ENCODE measurements around the gene C16orf96. TPM values are rescaled to one million over a fixed set of nuclear protein-coding genes. Genes with fewer than 3 reads are reported as not detected.
A peak's percentile ranks its signal among the peaks of the same experiment; 100 is the strongest.

Gene C16orf96
- total RNA-seq = 0.53 TPM
- polyA plus RNA-seq (ENCODE audit: insufficient read depth in 1 of 8, insufficient read length in 8 of 8, low replicate concordance in 1 of 8) = under 1 TPM; 0.29 to 0.91 (median 0.54) TPM
- long read RNA-seq, donor 1 = 0 reads
- long read RNA-seq, donor 2 = 0 reads
- long read RNA-seq, donor 3 = 0 reads
- long read RNA-seq, donor 4 = 0 reads
- long read RNA-seq, donor 5 = 0 reads
- long read RNA-seq, donor 6 = 0 reads
- long read RNA-seq, donor 7 = 0 reads
- long read RNA-seq, donor 8 = 0 reads
- long read RNA-seq, donor 9 = 0 reads
- long read RNA-seq, donor 10 = 0 reads
- long read RNA-seq, donor 11 = 0 reads

- H3K27ac ChIP-seq (ENCODE audit: low read length) = no peak within 1 kb of the TSS
- no peaks in the 10 kb centered on the region for H3K36me3 ChIP-seq (ENCODE audit: control insufficient read depth, insufficient read depth, low read length)
- no peak within 1 kb of the TSS for H3K4me3 ChIP-seq (ENCODE audit: low read length)
- H3K27me3 ChIP-seq (ENCODE audit: control insufficient read depth, insufficient read depth, low read length) = no peaks in the 10 kb centered on the region
- no peak for DNase-seq
- WGBS (ENCODE audit: insufficient coverage) = 76% methylated on average over 4 of the region's 4 CpGs
- H3K9me3 ChIP-seq (replicated peaks; ENCODE audit: control insufficient read depth, low read depth, low read length) = no peaks in the 10 kb centered on the region
- H3K4me1 ChIP-seq (ENCODE audit: control insufficient read depth, insufficient read depth, low read length) = peaks cover 5% of the 10 kb centered on the region
These were observed at the start of gene C16orf96 for GRCh38 chr16:4556112-4556511. Gene C16orf96, plus strand, starts transcription at chr16:4556340. Its CDS starts 150 bp downstream, at chr16:4556490.

GRCh38 chr16:4506450-4506849 is 49.7 kb upstream of the C16orf96 start:
- Histone ChIP-seq H3K36me3 (ENCODE audit: control insufficient read depth, insufficient read depth, low read length) (peaks cover 52% of the 10 kb centered on the region), H3K4me3 (ENCODE audit: low read length) (no peak overlapping the region), H3K27me3 (ENCODE audit: control insufficient read depth, insufficient read depth, low read length) (no peaks in the 10 kb centered on the region), H3K4me1 (ENCODE audit: control insufficient read depth, insufficient read depth, low read length) (peaks cover 22% of the 10 kb centered on the region), H3K9me3 (replicated peaks; ENCODE audit: control insufficient read depth, low read depth, low read length) (no peaks in the 10 kb centered on the region), H3K27ac (ENCODE audit: low read length) (peak overlapping the region; percentile 1)
- peak; percentile 90 for DNase-seq
- WGBS (ENCODE audit: insufficient coverage) = 0% methylated on average over 3 of the region's 3 CpGs

- H3K4me1 ChIP-seq (ENCODE audit: control insufficient read depth, insufficient read depth, low read length) = peaks cover 23% of the 10 kb centered on the region
- H3K4me3 ChIP-seq (ENCODE audit: low read length) = no peak overlapping the region
- WGBS (ENCODE audit: insufficient coverage) = 92% methylated on average over 13 of the region's 17 CpGs
- no peak for DNase-seq
- H3K9me3 ChIP-seq (replicated peaks; ENCODE audit: control insufficient read depth, low read depth, low read length) = no peaks in the 10 kb centered on the region
- peaks cover 65% of the 10 kb centered on the region for H3K36me3 ChIP-seq (ENCODE audit: control insufficient read depth, insufficient read depth, low read length)
- no peaks in the 10 kb centered on the region for H3K27me3 ChIP-seq (ENCODE audit: control insufficient read depth, insufficient read depth, low read length)
- H3K27ac ChIP-seq (ENCODE audit: low read length) = no peak overlapping the region
These were observed 48.4 kb upstream of the C16orf96 start for GRCh38 chr16:4507588-4508345.

GRCh38 chr16:4508806-4509205 is 47.3 kb upstream of the C16orf96 start:
- no peak overlapping the region for H3K4me3 ChIP-seq (ENCODE audit: low read length)
- H3K27ac ChIP-seq (ENCODE audit: low read length) = no peak overlapping the region
- 83% methylated on average over 2 of the region's 3 CpGs for WGBS (ENCODE audit: insufficient coverage)
- H3K4me1 ChIP-seq (ENCODE audit: control insufficient read depth, insufficient read depth, low read length) = peaks cover 30% of the 10 kb centered on the region
- no peak for DNase-seq
- H3K27me3 ChIP-seq (ENCODE audit: control insufficient read depth, insufficient read depth, low read length) = no peaks in the 10 kb centered on the region
- no peaks in the 10 kb centered on the region for H3K9me3 ChIP-seq (replicated peaks; ENCODE audit: control insufficient read depth, low read depth, low read length)
- peaks cover 68% of the 10 kb centered on the region for H3K36me3 ChIP-seq (ENCODE audit: control insufficient read depth, insufficient read depth, low read length)

GRCh38 chr16:4509420-4509819 is 46.7 kb upstream of the C16orf96 start:
- Histone ChIP-seq H3K4me3 (ENCODE audit: low read length) (no peak overlapping the region), H3K4me1 (ENCODE audit: control insufficient read depth, insufficient read depth, low read length) (peaks cover 36% of the 10 kb centered on the region), H3K27ac (ENCODE audit: low read length) (no peak overlapping the region), H3K36me3 (ENCODE audit: control insufficient read depth, insufficient read depth, low read length) (peaks cover 74% of the 10 kb centered on the region), H3K9me3 (replicated peaks; ENCODE audit: control insufficient read depth, low read depth, low read length) (no peaks in the 10 kb centered on the region), H3K27me3 (ENCODE audit: control insufficient read depth, insufficient read depth, low read length) (no peaks in the 10 kb centered on the region)
- DNase-seq = no peak
- WGBS (ENCODE audit: insufficient coverage) = 90% methylated on average over 7 of the region's 8 CpGs

GRCh38 chr16:4510131-4510530 is 46.0 kb upstream of the C16orf96 start:
- WGBS (ENCODE audit: insufficient coverage) = 78% methylated on average over 3 of the region's 5 CpGs
- H3K4me1 ChIP-seq (ENCODE audit: control insufficient read depth, insufficient read depth, low read length) = peaks cover 40% of the 10 kb centered on the region

GRCh38 chr16:4510747-4511426 is 45.3 kb upstream of the C16orf96 start:
- Histone ChIP-seq H3K36me3 (ENCODE audit: control insufficient read depth, insufficient read depth, low read length) (peaks cover 68% of the 10 kb centered on the region), H3K4me3 (ENCODE audit: low read length) (no peak overlapping the region), H3K9me3 (replicated peaks; ENCODE audit: control insufficient read depth, low read depth, low read length) (no peaks in the 10 kb centered on the region), H3K27me3 (ENCODE audit: control insufficient read depth, insufficient read depth, low read length) (no peaks in the 10 kb centered on the region), H3K4me1 (ENCODE audit: control insufficient read depth, insufficient read depth, low read length) (peaks cover 35% of the 10 kb centered on the region), H3K27ac (ENCODE audit: low read length) (peak overlapping the region; percentile 55)
- no peak for DNase-seq
- WGBS (ENCODE audit: insufficient coverage) = 64% methylated on average over 9 of the region's 14 CpGs

More at GRCh38 chr16:4510131-4510530, 46.0 kb upstream of the C16orf96 start:
- no peak overlapping the region for H3K4me3 ChIP-seq (ENCODE audit: low read length)
- no peak overlapping the region for H3K27ac ChIP-seq (ENCODE audit: low read length)
- no peak for DNase-seq
- H3K9me3 ChIP-seq (replicated peaks; ENCODE audit: control insufficient read depth, low read depth, low read length) = no peaks in the 10 kb centered on the region
- H3K36me3 ChIP-seq (ENCODE audit: control insufficient read depth, insufficient read depth, low read length) = peaks cover 75% of the 10 kb centered on the region
- H3K27me3 ChIP-seq (ENCODE audit: control insufficient read depth, insufficient read depth, low read length) = no peaks in the 10 kb centered on the region

GRCh38 chr16:4511441-4512082 is 44.6 kb upstream of the C16orf96 start:
- peaks cover 64% of the 10 kb centered on the region for H3K36me3 ChIP-seq (ENCODE audit: control insufficient read depth, insufficient read depth, low read length)
- no peaks in the 10 kb centered on the region for H3K9me3 ChIP-seq (replicated peaks; ENCODE audit: control insufficient read depth, low read depth, low read length)
- H3K4me1 ChIP-seq (ENCODE audit: control insufficient read depth, insufficient read depth, low read length) = peaks cover 31% of the 10 kb centered on the region
- H3K27ac ChIP-seq (ENCODE audit: low read length) = peak overlapping the region; percentile 55
- 45% methylated on average over 9 of the region's 9 CpGs for WGBS (ENCODE audit: insufficient coverage)
- H3K4me3 ChIP-seq (ENCODE audit: low read length) = no peak overlapping the region
- DNase-seq = peak; percentile 60
- no peaks in the 10 kb centered on the region for H3K27me3 ChIP-seq (ENCODE audit: control insufficient read depth, insufficient read depth, low read length)

GRCh38 chr16:4512473-4512872 is 43.7 kb upstream of the C16orf96 start:
- 86% methylated on average over 4 of the region's 10 CpGs for WGBS (ENCODE audit: insufficient coverage)
- Histone ChIP-seq H3K27me3 (ENCODE audit: control insufficient read depth, insufficient read depth, low read length) (no peaks in the 10 kb centered on the region), H3K4me1 (ENCODE audit: control insufficient read depth, insufficient read depth, low read length) (peaks cover 28% of the 10 kb centered on the region), H3K36me3 (ENCODE audit: control insufficient read depth, insufficient read depth, low read length) (peaks cover 58% of the 10 kb centered on the region), H3K9me3 (replicated peaks; ENCODE audit: control insufficient read depth, low read depth, low read length) (no peaks in the 10 kb centered on the region), H3K27ac (ENCODE audit: low read length) (no peak overlapping the region), H3K4me3 (ENCODE audit: low read length) (no peak overlapping the region)
- no peak for DNase-seq

Data from muscle of leg (tissue), 16 donors.